ENCODE results near the gene TYW1.
"Not testable (repeated sequence)": the region's sequence is repeated elsewhere in the genome, so short reads cannot be mapped to it uniquely, and the experiment has no call there.

TYW1 gene

DNA sequence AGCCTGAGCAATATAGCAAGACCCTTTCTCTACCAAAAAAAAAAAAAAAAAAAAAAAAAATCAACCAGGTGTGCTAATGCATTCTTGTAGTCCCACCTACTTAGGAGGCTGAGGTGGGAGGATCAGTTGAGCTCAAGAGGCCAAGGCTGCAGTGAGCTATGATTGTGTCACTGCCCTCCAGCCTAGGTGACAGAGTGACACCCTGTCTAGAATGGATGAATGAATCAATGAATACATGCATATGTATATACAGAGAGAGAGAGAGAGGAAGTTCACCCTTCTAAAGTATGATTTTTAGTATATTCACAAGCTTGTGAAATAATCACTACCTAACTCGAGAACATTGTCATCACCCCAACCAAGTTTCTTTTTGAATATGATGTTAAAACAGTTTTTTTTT lies 138.3 kb downstream of the TYW1 start:
- not testable (repeated sequence) for H3K36me3 ChIP-seq (ENCODE audit: control insufficient read depth in 1 of 2, insufficient read depth in 2 of 2, low read length in 2 of 2); H3K79me1 ChIP-seq (ENCODE audit: low read length); H4K91ac ChIP-seq (ENCODE audit: low read depth, low read length); H2BK120ac ChIP-seq (ENCODE audit: insufficient read depth, low read length, poor library complexity); H3K4me1 ChIP-seq (ENCODE audit: control insufficient read depth in 1 of 2, insufficient read depth in 2 of 2, low read length in 2 of 2); H3K79me2 ChIP-seq (ENCODE audit: control insufficient read depth, insufficient read depth, low read length, poor library complexity); H4K12ac ChIP-seq (ENCODE audit: low read depth, low read length); H2AFZ ChIP-seq (ENCODE audit: insufficient read depth, low read length, poor library complexity); H3K18ac ChIP-seq (ENCODE audit: low read length); H2BK5ac ChIP-seq (ENCODE audit: low read depth, low read length, poor library complexity); H3K27ac ChIP-seq (ENCODE audit: low read depth, low read length); H3K9ac ChIP-seq (ENCODE audit: low read length); H3K14ac ChIP-seq (ENCODE audit: low read length); H3K4ac ChIP-seq (ENCODE audit: low read depth, low read length); H2AK5ac ChIP-seq (ENCODE audit: low read length); H3K4me3 ChIP-seq (ENCODE audit: low read depth, low read length); H3K4me2 ChIP-seq (ENCODE audit: low read length); H4K8ac ChIP-seq (ENCODE audit: low read depth, low read length); H3K23ac ChIP-seq (ENCODE audit: low read length); H2BK12ac ChIP-seq (ENCODE audit: low read length); H3K9me3 ChIP-seq (ENCODE audit: insufficient read depth, low read depth, low read length); H3K27me3 ChIP-seq (ENCODE audit: insufficient read depth, low read length); DNase-seq
- no CpG with 5 or more reads among the region's 1 CpG for WGBS (ENCODE audit: extremely low coverage, insufficient coverage, insufficient read length)

DNA sequence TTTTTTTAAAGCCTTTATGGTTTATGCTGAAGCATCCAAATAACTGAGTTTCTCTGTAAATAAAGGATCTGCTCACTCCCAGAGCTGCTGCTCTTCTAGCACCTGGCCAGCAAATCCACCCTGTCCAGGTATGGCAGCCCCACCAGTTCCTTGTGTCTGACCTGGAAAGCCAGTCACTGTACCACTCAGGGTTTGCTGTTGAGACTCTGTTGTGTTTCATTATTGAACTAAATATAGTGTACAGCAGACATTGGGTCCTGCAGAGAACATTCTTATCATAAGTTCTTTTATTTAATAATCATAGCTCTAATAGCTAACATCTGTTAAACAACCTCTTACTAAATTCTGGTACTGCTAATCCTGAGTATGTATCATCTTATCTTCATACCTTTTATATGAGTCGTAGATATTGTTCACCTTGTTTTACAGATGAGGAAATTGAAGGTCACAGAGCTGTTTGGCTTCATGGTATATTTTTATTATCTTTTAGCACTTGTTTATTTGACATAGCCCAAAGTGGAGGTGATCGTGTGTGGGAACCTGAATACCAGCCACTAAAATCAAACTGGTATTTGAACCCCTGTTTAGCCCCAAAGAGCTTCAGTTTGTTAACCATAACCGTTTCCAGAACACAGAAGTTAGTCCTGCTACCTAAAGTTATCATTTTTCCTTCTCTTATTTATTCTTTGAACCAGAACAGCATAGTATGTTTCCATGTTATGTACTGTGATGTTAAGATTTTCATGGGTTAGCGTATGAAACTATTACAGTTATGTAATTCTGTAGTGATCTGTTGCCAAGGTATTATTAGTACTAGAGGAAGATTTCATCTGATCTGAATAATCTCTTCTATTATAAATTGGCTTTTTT lies 139.2 kb downstream of the TYW1 start:
- not testable (repeated sequence) for H3K79me1 ChIP-seq (ENCODE audit: low read length); H2BK120ac ChIP-seq (ENCODE audit: insufficient read depth, low read length, poor library complexity); H4K91ac ChIP-seq (ENCODE audit: low read depth, low read length); H3K27me3 ChIP-seq (ENCODE audit: insufficient read depth, low read length); H3K4me3 ChIP-seq (ENCODE audit: low read depth, low read length); H3K9me3 ChIP-seq (ENCODE audit: insufficient read depth, low read depth, low read length); H2BK5ac ChIP-seq (ENCODE audit: low read depth, low read length, poor library complexity); H2AFZ ChIP-seq (ENCODE audit: insufficient read depth, low read length, poor library complexity); H4K8ac ChIP-seq (ENCODE audit: low read depth, low read length); H3K23ac ChIP-seq (ENCODE audit: low read length); H3K27ac ChIP-seq (ENCODE audit: low read depth, low read length); H4K12ac ChIP-seq (ENCODE audit: low read depth, low read length); DNase-seq; H3K4ac ChIP-seq (ENCODE audit: low read depth, low read length); H3K14ac ChIP-seq (ENCODE audit: low read length); H3K18ac ChIP-seq (ENCODE audit: low read length); H3K9ac ChIP-seq (ENCODE audit: low read length); H3K4me2 ChIP-seq (ENCODE audit: low read length); H2BK12ac ChIP-seq (ENCODE audit: low read length); H3K4me1 ChIP-seq (ENCODE audit: control insufficient read depth in 1 of 2, insufficient read depth in 2 of 2, low read length in 2 of 2); H2AK5ac ChIP-seq (ENCODE audit: low read length); H3K79me2 ChIP-seq (ENCODE audit: control insufficient read depth, insufficient read depth, low read length, poor library complexity); H3K36me3 ChIP-seq (ENCODE audit: control insufficient read depth in 1 of 2, insufficient read depth in 2 of 2, low read length in 2 of 2)
- no CpG with 5 or more reads among the region's 4 CpGs for WGBS (ENCODE audit: extremely low coverage, insufficient coverage, insufficient read length)

DNA sequence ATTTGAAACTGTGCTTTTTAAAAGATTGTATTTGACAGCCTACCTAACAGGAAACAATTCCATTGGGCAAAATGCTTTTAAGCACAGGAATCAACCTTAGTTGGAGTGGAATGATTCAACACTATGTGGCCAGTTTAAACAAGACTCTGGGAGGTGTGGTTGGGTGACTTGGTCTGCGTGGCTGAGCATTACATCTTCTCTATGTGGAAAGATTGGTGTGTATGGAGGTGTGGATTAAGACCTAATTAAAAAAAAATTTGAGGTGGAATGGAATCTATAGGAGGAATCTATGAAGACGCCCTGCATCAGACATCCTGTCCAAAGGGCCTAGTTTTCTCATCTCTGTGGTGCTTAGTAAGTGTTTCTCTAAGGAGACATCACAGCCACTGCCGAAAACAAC lies 140.9 kb downstream of the TYW1 start:
- not testable (repeated sequence) for H3K18ac ChIP-seq (ENCODE audit: low read length); H2AK5ac ChIP-seq (ENCODE audit: low read length); H2AFZ ChIP-seq (ENCODE audit: insufficient read depth, low read length, poor library complexity); H3K27me3 ChIP-seq (ENCODE audit: insufficient read depth, low read length); H3K27ac ChIP-seq (ENCODE audit: low read depth, low read length); H3K4me1 ChIP-seq (ENCODE audit: control insufficient read depth in 1 of 2, insufficient read depth in 2 of 2, low read length in 2 of 2); H3K23ac ChIP-seq (ENCODE audit: low read length); H3K79me2 ChIP-seq (ENCODE audit: control insufficient read depth, insufficient read depth, low read length, poor library complexity); H3K14ac ChIP-seq (ENCODE audit: low read length); H3K4ac ChIP-seq (ENCODE audit: low read depth, low read length); H4K8ac ChIP-seq (ENCODE audit: low read depth, low read length); H3K9me3 ChIP-seq (ENCODE audit: insufficient read depth, low read depth, low read length); DNase-seq; H3K79me1 ChIP-seq (ENCODE audit: low read length); H2BK120ac ChIP-seq (ENCODE audit: insufficient read depth, low read length, poor library complexity); H4K12ac ChIP-seq (ENCODE audit: low read depth, low read length); H3K9ac ChIP-seq (ENCODE audit: low read length); H2BK12ac ChIP-seq (ENCODE audit: low read length); H3K36me3 ChIP-seq (ENCODE audit: control insufficient read depth in 1 of 2, insufficient read depth in 2 of 2, low read length in 2 of 2); H3K4me3 ChIP-seq (ENCODE audit: low read depth, low read length); H3K4me2 ChIP-seq (ENCODE audit: low read length); H4K91ac ChIP-seq (ENCODE audit: low read depth, low read length); H2BK5ac ChIP-seq (ENCODE audit: low read depth, low read length, poor library complexity)
- WGBS (ENCODE audit: extremely low coverage, insufficient coverage, insufficient read length), result no CpG with 5 or more reads among the region's 3 CpGs

DNA sequence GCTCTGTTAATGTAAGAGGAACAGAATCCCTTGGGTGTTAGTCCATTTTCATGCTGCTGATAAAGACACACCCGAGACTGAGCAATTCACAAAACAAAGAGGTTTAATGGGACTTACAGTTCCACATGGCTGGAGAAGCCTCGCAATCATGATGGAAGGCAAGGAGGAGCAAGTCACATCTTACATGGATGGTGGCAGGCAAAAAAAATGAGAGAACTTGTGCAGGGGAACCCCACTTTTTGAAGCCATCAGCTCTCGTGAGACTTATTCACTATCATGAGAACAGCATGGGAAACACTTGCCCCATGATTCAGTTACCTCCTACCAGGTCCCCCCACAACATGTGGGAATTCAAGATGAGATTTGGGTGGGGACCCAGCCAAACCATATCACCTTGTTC lies 143.2 kb downstream of the TYW1 start:
- not testable (repeated sequence) for H2BK12ac ChIP-seq (ENCODE audit: low read length); H3K79me1 ChIP-seq (ENCODE audit: low read length); H2BK5ac ChIP-seq (ENCODE audit: low read depth, low read length, poor library complexity); H2AK5ac ChIP-seq (ENCODE audit: low read length); H3K4me2 ChIP-seq (ENCODE audit: low read length); H3K23ac ChIP-seq (ENCODE audit: low read length); H4K91ac ChIP-seq (ENCODE audit: low read depth, low read length); H3K9ac ChIP-seq (ENCODE audit: low read length); H3K27ac ChIP-seq (ENCODE audit: low read depth, low read length); H3K36me3 ChIP-seq (ENCODE audit: control insufficient read depth in 1 of 2, insufficient read depth in 2 of 2, low read length in 2 of 2); H3K4ac ChIP-seq (ENCODE audit: low read depth, low read length); H3K4me1 ChIP-seq (ENCODE audit: control insufficient read depth in 1 of 2, insufficient read depth in 2 of 2, low read length in 2 of 2); H3K14ac ChIP-seq (ENCODE audit: low read length); H3K18ac ChIP-seq (ENCODE audit: low read length); H3K79me2 ChIP-seq (ENCODE audit: control insufficient read depth, insufficient read depth, low read length, poor library complexity); H3K27me3 ChIP-seq (ENCODE audit: insufficient read depth, low read length); H4K8ac ChIP-seq (ENCODE audit: low read depth, low read length); H4K12ac ChIP-seq (ENCODE audit: low read depth, low read length); H3K9me3 ChIP-seq (ENCODE audit: insufficient read depth, low read depth, low read length); DNase-seq; H3K4me3 ChIP-seq (ENCODE audit: low read depth, low read length); H2BK120ac ChIP-seq (ENCODE audit: insufficient read depth, low read length, poor library complexity); H2AFZ ChIP-seq (ENCODE audit: insufficient read depth, low read length, poor library complexity)
- WGBS (ENCODE audit: extremely low coverage, insufficient coverage, insufficient read length), result no CpG with 5 or more reads among the region's 3 CpGs

Measured in trophoblast cell (in vitro differentiated cells and primary cell).